K562 (cell line): ENCODE data around the gene UBR7. TPM values are rescaled to one million over a fixed set of nuclear protein-coding genes. Genes with fewer than 3 reads are reported as not detected.
A peak's percentile ranks its signal among the peaks of the same experiment; 100 is the strongest.

Experiments
- BCLAF1 ChIP-seq, 2 experiments: fragments of 450-650 bp in 1 of 2; IDR thresholded peaks; 2 replicates each; pipeline ENCODE4 v1.6.1; 2011 to 2017; ENCODE audit warnings: low read depth in 2 of 2, antibody characterized with exemption in 1 of 2, borderline replicate concordance in 1 of 2, low read length in 1 of 2, mild to moderate bottlenecking in 1 of 2, mixed read lengths in 1 of 2; ENCODE audit not compliant: control insufficient read depth in 1 of 2
- CBX2 ChIP-seq: fragments of 200-600 bp; sonication (generic); IDR thresholded peaks from one replicate; pipeline ENCODE4 v1.6.1; 2012; ENCODE audit warnings: mild to moderate bottlenecking, low read length, inconsistent platforms; ENCODE audit not compliant: insufficient read depth, poor library complexity, severe bottlenecking
- CHAMP1 ChIP-seq: fragments of 450-650 bp; IDR thresholded peaks from 2 replicates; pipeline ENCODE4 v1.6.1; 2016; ENCODE audit warnings: mild to moderate bottlenecking
- CTBP1 ChIP-seq: fragments of 450-650 bp; IDR thresholded peaks from 2 replicates; pipeline ENCODE4 v1.6.1; 2016; ENCODE audit warnings: borderline replicate concordance
- DLX4 ChIP-seq: fragments of 250-450 bp; sonication (Bioruptor Pico); IDR thresholded peaks from 2 replicates; pipeline ENCODE4 v1.6.1; 2021; ENCODE audit warnings: mild to moderate bottlenecking
- FOXP4 ChIP-seq: sonication (generic); formaldehyde crosslinking; IDR thresholded peaks from 2 replicates; pipeline ENCODE4 v1.8.0; 2022; ENCODE audit warnings: mild to moderate bottlenecking, missing genetic modification reagents, borderline replicate concordance
- MTF1 ChIP-seq: fragments of 250-450 bp; sonication (Bioruptor Pico); IDR thresholded peaks from 2 replicates; pipeline ENCODE4 v1.9.0; 2021; ENCODE audit warnings: moderate library complexity, mild to moderate bottlenecking, inconsistent platforms, borderline replicate concordance
- NCOA6 ChIP-seq: fragments of 450-650 bp; IDR thresholded peaks from 2 replicates; pipeline ENCODE4 v1.6.1; 2017; ENCODE audit warnings: mild to moderate bottlenecking
- NCOR1 ChIP-seq: fragments of 450-650 bp; IDR thresholded peaks from 2 replicates; pipeline ENCODE4 v1.6.1; 2016; ENCODE audit warnings: mild to moderate bottlenecking, moderate library complexity
- NR2C1 ChIP-seq, 2 experiments: fragments of 450-650 bp; IDR thresholded peaks; 2 replicates each; pipeline ENCODE4 v1.6.1; 2017; ENCODE audit warnings: mild to moderate bottlenecking in 2 of 2, antibody characterized with exemption in 1 of 2, inconsistent platforms in 1 of 2, missing compliant biosample characterization in 1 of 2, missing genetic modification characterization in 1 of 2
- OTX1 ChIP-seq: fragments of 450-650 bp; formaldehyde crosslinking; IDR thresholded peaks from 2 replicates; pipeline ENCODE4 v1.4.0; 2022; ENCODE audit warnings: mild to moderate bottlenecking
- RCOR1 ChIP-seq, 2 experiments: IDR thresholded peaks; 2 replicates each; pipeline ENCODE4 v1.6.1; 2012; ENCODE audit warnings: low read depth in 2 of 2, low read length in 2 of 2, borderline replicate concordance in 1 of 2, improper control_type of control experiment in 1 of 2
- TEAD4 ChIP-seq, 2 experiments: sonication (generic) in 1 of 2; formaldehyde crosslinking in 1 of 2; IDR thresholded peaks; 2 replicates each; pipeline versions ENCODE4 v1.6.1 to v1.8.0; 2012 to 2022; ENCODE audit warnings: borderline replicate concordance in 1 of 2, inconsistent platforms in 1 of 2, low read length in 1 of 2, mild to moderate bottlenecking in 1 of 2, missing genetic modification reagents in 1 of 2
- ZFP91 ChIP-seq: sonication (generic); formaldehyde crosslinking; IDR thresholded peaks from 2 replicates; pipeline ENCODE4 v1.8.0; 2022; ENCODE audit warnings: mild to moderate bottlenecking, missing genetic modification reagents
- ZNF384 ChIP-seq: IDR thresholded peaks from 2 replicates; pipeline ENCODE4 v1.6.1; 2012; ENCODE audit warnings: low read depth, low read length, improper control_type of control experiment
- polyA plus RNA-seq, 8 experiments: library from polyadenylated mRNA; depleted of rRNA in 4 of 8; stranded (reverse) in 5 of 8; unstranded in 3 of 8; fragments of >200 nt; fragmentation: Nextera tagmentation in 2 of 8; fragmentation: Illumina TruSeq in 1 of 8; extraction: Ambion mirVana in 2 of 8; extraction: Trizol in 1 of 8; gene quantifications; 2 replicates each; pipeline versions ENCODE4 v1.2.1 to v1.2.3, GENCODE V29; 2011 to 2014; ENCODE audit warnings: inconsistent platforms in 1 of 8, missing spikeins in 1 of 8
- total RNA-seq, 7 experiments: library from RNA; depleted of rRNA in 6 of 7; stranded (reverse); fragments of >200 nt in 6 of 7; fragmentation: Illumina TruSeq in 2 of 7; extraction: Trizol in 2 of 7; gene quantifications; 2 replicates each; pipeline versions ENCODE4 v1.2.1 to v1.2.3, GENCODE V29; 2011 to 2021; ENCODE audit warnings: low replicate concordance in 1 of 7

UBR7 gene
- total and polyA plus RNA-seq, 9 of the 15 experiments (the other 6 are each of a cell fraction or from before 2014, with no cell fraction given), result 12.5 to 63.0 (median 34.4) TPM

GRCh38 chr14:93184391-93185348 lies 22.4 kb upstream of the UBR7 start, which contains the start of the genes LYSET and MOAP1 (continued):
- peak; percentile 60; the same call in 1 of the 2 replicates for TF ChIP-seq CTBP1
- TF ChIP-seq RCOR1 (IDR thresholded peaks at IDR 0.05; ENCODE audit: borderline replicate concordance in 1 of 2, low read depth in 2 of 2, low read length in 2 of 2), result no peak
- no peak for TF ChIP-seq FOXP4
- no peak for TF ChIP-seq DLX4 (CRISPR knock-in tag)
- no peak for TF ChIP-seq NCOR1
- no peak for TF ChIP-seq NR2C1 (IDR thresholded peaks at IDR 0.05)
- TF ChIP-seq NR2C1 (tag; IDR thresholded peaks at IDR 0.05), result no peak
- no peak for TF ChIP-seq CBX2
- no peak for TF ChIP-seq TEAD4 (IDR thresholded peaks at IDR 0.05; ENCODE audit: low read length)
- TF ChIP-seq TEAD4 (CRISPR knock-in tag; IDR thresholded peaks at IDR 0.05; ENCODE audit: borderline replicate concordance), result no peak
- no peak for TF ChIP-seq BCLAF1 (IDR thresholded peaks at IDR 0.05; ENCODE audit: borderline replicate concordance in 1 of 2, control insufficient read depth in 1 of 2, low read depth in 2 of 2, low read length in 1 of 2)
- TF ChIP-seq OTX1 (CRISPR knock-in tag), result no peak
- TF ChIP-seq ZFP91 (CRISPR knock-in tag), result no peak
- no peak for TF ChIP-seq MTF1 (CRISPR knock-in tag)
- no peak for TF ChIP-seq NCOA6
- no peak for TF ChIP-seq CHAMP1
- no peak for TF ChIP-seq ZNF384
